SK-N-SH (cell line): ENCODE data around the gene TUT7. TPM values are rescaled to one million over a fixed set of nuclear protein-coding genes. Genes with fewer than 3 reads are reported as not detected.
A peak's percentile ranks its signal among the peaks of the same experiment; 100 is the strongest.

ENCODE experiments used
- CTCF ChIA-PET: fragments of 300-600, 350-600 bp; formaldehyde crosslinking; extraction: SDS; loops from one replicate; lab custom pipeline; 2021; lab: Yijun Ruan, JAX
- POLR2A ChIA-PET: fragments of 350-600 bp; sonication (Branson Sonifier 250); formaldehyde crosslinking; extraction: SDS; loops from one replicate; lab custom pipeline; 2020; ENCODE audit warnings: antibody characterized with exemption, inconsistent platforms; lab: Yijun Ruan, JAX
- DNase-seq: peaks from one replicate; pipeline ENCODE4 v3.0.0; 2012
- H2AFZ ChIP-seq: fragments of 200-600 bp; sonication (generic); 2 replicates; pipeline ENCODE4 v1.8.1; 2016; ENCODE audit warnings: antibody characterized with exemption, mild to moderate bottlenecking, low read depth
- H3F3A ChIP-seq: fragments of 200-600 bp; sonication (generic); replicated peaks from 2 replicates; pipeline ENCODE3; 2016; ENCODE audit warnings: antibody characterized with exemption, mild to moderate bottlenecking; ENCODE audit not compliant: insufficient read depth
- H3K27ac ChIP-seq, 2 experiments: fragments of 200-500 bp in 1 of 2; fragments of 200-600 bp in 1 of 2; sonication (Bioruptor generic) in 1 of 2; sonication (generic), shearing (Covaris generic) in 1 of 2; 2 replicates each; pipeline versions ENCODE4 v1.5.1 to v1.6.1; 2014 to 2016; ENCODE audit warnings: low read depth in 2 of 2, inconsistent platforms in 1 of 2, low read length in 1 of 2, mild to moderate bottlenecking in 1 of 2, mixed read lengths in 1 of 2
- H3K27me3 ChIP-seq: fragments of 200-600 bp; sonication (generic), shearing (Covaris generic); 2 replicates; pipeline ENCODE4 v1.6.1; 2016; ENCODE audit warnings: mixed run types; ENCODE audit not compliant: insufficient read depth
- H3K36me3 ChIP-seq, 2 experiments: fragments of 200-500 bp in 1 of 2; fragments of 200-600 bp in 1 of 2; sonication (Bioruptor generic) in 1 of 2; sonication (generic) in 1 of 2; replicated peaks in 1 of 2; 2 replicates each; pipeline versions ENCODE3 to v1.5.1; 2014 to 2016; ENCODE audit warnings: low read length in 1 of 2, mild to moderate bottlenecking in 1 of 2; ENCODE audit not compliant: insufficient read depth in 2 of 2, control insufficient read depth in 1 of 2
- H3K4me1 ChIP-seq, 2 experiments: fragments of 200-500 bp in 1 of 2; fragments of 200-600 bp in 1 of 2; sonication (Bioruptor generic) in 1 of 2; sonication (generic), shearing (Covaris generic) in 1 of 2; 2 replicates each; pipeline versions ENCODE4 v1.5.1 to v1.6.1; 2014 to 2016; ENCODE audit warnings: low read depth in 1 of 2, low read length in 1 of 2, mixed run types in 1 of 2; ENCODE audit not compliant: insufficient read depth in 2 of 2, control insufficient read depth in 1 of 2
- H3K4me2 ChIP-seq: fragments of 200-600 bp; sonication (generic), shearing (Covaris generic); 2 replicates; pipeline ENCODE4 v1.6.1; 2017; ENCODE audit warnings: mixed run types
- H3K4me3 ChIP-seq, 2 experiments: fragments of 200-500 bp in 1 of 2; fragments of 200-600 bp in 1 of 2; sonication (Bioruptor generic) in 1 of 2; sonication (generic), shearing (Covaris generic) in 1 of 2; 2 replicates each; pipeline versions ENCODE4 v1.5.1 to v1.8.1; 2014 to 2016; ENCODE audit warnings: low read depth in 2 of 2, inconsistent platforms in 1 of 2, low read length in 1 of 2, mild to moderate bottlenecking in 1 of 2, mixed read lengths in 1 of 2, moderate library complexity in 1 of 2
- H3K79me2 ChIP-seq: fragments of 200-600 bp; sonication (generic); 2 replicates; pipeline ENCODE4 v1.8.1; 2017; ENCODE audit warnings: mild to moderate bottlenecking; ENCODE audit not compliant: insufficient read depth
- H3K9ac ChIP-seq: fragments of 200-600 bp; sonication (generic); 2 replicates; pipeline ENCODE4 v1.6.1; 2017; ENCODE audit warnings: mixed run types
- H3K9me2 ChIP-seq: fragments of 200-600 bp; sonication (generic); 2 replicates; pipeline ENCODE4 v1.6.1; 2017; ENCODE audit warnings: mixed run types
- H3K9me3 ChIP-seq: fragments of 200-600 bp; sonication (generic); 2 replicates; pipeline ENCODE4 v1.6.1; 2017; ENCODE audit warnings: mixed run types, mild to moderate bottlenecking, moderate library complexity
- H4K20me1 ChIP-seq: fragments of 200-600 bp; sonication (generic); 2 replicates; pipeline ENCODE4 v1.6.1; 2017; ENCODE audit warnings: mild to moderate bottlenecking, mixed run types; ENCODE audit not compliant: insufficient read depth
- EZH2phosphoT487 ChIP-seq: fragments of 200-600 bp; sonication (generic); IDR thresholded peaks from 2 replicates; pipeline ENCODE4 v1.6.1; 2017; ENCODE audit warnings: low read depth, mixed run types, mild to moderate bottlenecking, antibody characterized with exemption, moderate library complexity, borderline replicate concordance
- FOSL2 ChIP-seq: IDR thresholded peaks from 2 replicates; pipeline ENCODE4 v1.4.0; 2012; ENCODE audit warnings: low read depth, mild to moderate bottlenecking, moderate library complexity, borderline replicate concordance
- FOXJ3 ChIP-seq: sonication (generic); formaldehyde crosslinking; IDR thresholded peaks from 2 replicates; pipeline ENCODE4 v1.5.1; 2020; ENCODE audit warnings: mild to moderate bottlenecking, missing genetic modification reagents
- GABPA ChIP-seq: IDR thresholded peaks from 2 replicates; pipeline ENCODE4 v1.4.0; 2012; ENCODE audit warnings: low read depth, mild to moderate bottlenecking
- GATA2 ChIP-seq: sonication (generic); formaldehyde crosslinking; IDR thresholded peaks from 2 replicates; pipeline ENCODE4 v1.5.0; 2020; ENCODE audit warnings: mild to moderate bottlenecking, missing genetic modification reagents
- JUND ChIP-seq: IDR thresholded peaks from 2 replicates; pipeline ENCODE4 v1.4.0; 2012
- MEF2A ChIP-seq: IDR thresholded peaks from 2 replicates; pipeline ENCODE4 v1.4.0; 2012; ENCODE audit warnings: low read depth, borderline replicate concordance
- RAD21 ChIP-seq: IDR thresholded peaks from 2 replicates; pipeline ENCODE4 v1.6.1; 2012; ENCODE audit warnings: mild to moderate bottlenecking, low read length
- RCOR1 ChIP-seq: fragments of 150-350 bp; IDR thresholded peaks from 2 replicates; pipeline ENCODE4 v1.6.1; 2017; ENCODE audit warnings: antibody characterized with exemption, low read length
- RFX5 ChIP-seq: IDR thresholded peaks from 2 replicates; pipeline ENCODE4 v1.6.1; 2012; ENCODE audit warnings: mild to moderate bottlenecking, improper control_type of control experiment, low read length
- RXRA ChIP-seq: IDR thresholded peaks from 2 replicates; pipeline ENCODE4 v1.4.0; 2012; ENCODE audit warnings: low read depth, mild to moderate bottlenecking, borderline replicate concordance
- SIN3A ChIP-seq: IDR thresholded peaks from 2 replicates; pipeline ENCODE4 v1.6.1; 2012; ENCODE audit warnings: low read depth, mild to moderate bottlenecking, low read length, moderate library complexity, borderline replicate concordance
- SMC3 ChIP-seq: IDR thresholded peaks from 2 replicates; pipeline ENCODE4 v1.6.1; 2012; ENCODE audit warnings: low read depth, low read length, improper control_type of control experiment
- TAF1 ChIP-seq: IDR thresholded peaks from 2 replicates; pipeline ENCODE4 v1.6.1; 2012; ENCODE audit warnings: low read depth, mild to moderate bottlenecking, low read length, moderate library complexity, borderline replicate concordance
- TEAD4 ChIP-seq: IDR thresholded peaks from 2 replicates; pipeline ENCODE4 v1.4.0; 2012; ENCODE audit warnings: mild to moderate bottlenecking, borderline replicate concordance; ENCODE audit not compliant: insufficient read depth
- YY1 ChIP-seq: IDR thresholded peaks from 2 replicates; pipeline ENCODE4 v1.4.0; 2012; ENCODE audit warnings: low read depth, mild to moderate bottlenecking
- WGBS: methylation state at CpG from one replicate; pipeline ENCODE4 v1.1.6; 2017; ENCODE audit warnings: low lambda C conversion rate; 5-methylcytosine and 5-hydroxymethylcytosine counted together
- polyA plus RNA-seq, 3 experiments: library from polyadenylated mRNA; depleted of rRNA; stranded (reverse); fragments of >200 nt; gene quantifications; 2 replicates each; pipeline ENCODE4 v1.2.3, GENCODE V29; 2012
- TF ChIP-seq, protein P1 (sequence below): IDR thresholded peaks from 2 replicates; pipeline ENCODE4 v1.4.0; 2012; ENCODE audit warnings: low read depth, borderline replicate concordance

The TUT7 gene
- polyA plus RNA-seq, 1 of the 3 experiments (the other 2 are of a cell fraction) = 6.7 TPM

DNA sequence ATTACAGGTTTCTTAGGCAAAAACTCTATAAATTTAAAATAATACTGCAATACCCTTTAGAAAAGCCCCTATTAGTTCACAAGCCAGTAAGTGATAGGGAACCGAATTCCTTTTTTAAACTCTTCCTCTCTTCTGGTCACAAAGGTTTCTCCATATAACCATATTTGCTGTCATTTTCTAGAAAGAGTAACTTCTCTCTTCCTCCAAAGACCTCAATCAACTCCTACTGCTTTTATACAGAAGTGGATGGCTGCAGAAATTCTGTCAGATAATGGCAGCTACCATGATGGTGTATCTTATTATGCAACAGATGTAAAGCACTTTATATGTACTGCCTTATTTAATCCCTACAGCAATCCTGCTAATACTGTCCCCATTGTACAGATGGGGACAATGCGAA is 6.2 kb downstream of the TUT7 start:
- Histone ChIP-seq H3K9ac (no peak overlapping the region), H3K36me3 (peaks cover 39 to 46% of the 10 kb centered on the region in 2 experiments), H3K4me3 (no peak overlapping the region), H3K27ac (no peak overlapping the region), H3K9me2 (no peaks in the 10 kb centered on the region), H3K27me3 (no peaks in the 10 kb centered on the region), H3K4me1 (peaks cover 11 to 22% of the 10 kb centered on the region in 2 experiments; a peak in 3 of 4 replicates), H3K9me3 (no peaks in the 10 kb centered on the region), H2AFZ (no peak overlapping the region), H3F3A (peaks cover 3% of the 10 kb centered on the region), H3K4me2 (0 out of 2 replicates have a peak overlapping the region, but pooled peaks have one; percentile 15), H4K20me1 (no peaks in the 10 kb centered on the region), H3K79me2 (peaks cover 80% of the 10 kb centered on the region)
- TF ChIP-seq YY1 = no peak
- no peak for TF ChIP-seq TAF1
- TF ChIP-seq FOSL2 = no peak
- TF ChIP-seq, protein P1, sequence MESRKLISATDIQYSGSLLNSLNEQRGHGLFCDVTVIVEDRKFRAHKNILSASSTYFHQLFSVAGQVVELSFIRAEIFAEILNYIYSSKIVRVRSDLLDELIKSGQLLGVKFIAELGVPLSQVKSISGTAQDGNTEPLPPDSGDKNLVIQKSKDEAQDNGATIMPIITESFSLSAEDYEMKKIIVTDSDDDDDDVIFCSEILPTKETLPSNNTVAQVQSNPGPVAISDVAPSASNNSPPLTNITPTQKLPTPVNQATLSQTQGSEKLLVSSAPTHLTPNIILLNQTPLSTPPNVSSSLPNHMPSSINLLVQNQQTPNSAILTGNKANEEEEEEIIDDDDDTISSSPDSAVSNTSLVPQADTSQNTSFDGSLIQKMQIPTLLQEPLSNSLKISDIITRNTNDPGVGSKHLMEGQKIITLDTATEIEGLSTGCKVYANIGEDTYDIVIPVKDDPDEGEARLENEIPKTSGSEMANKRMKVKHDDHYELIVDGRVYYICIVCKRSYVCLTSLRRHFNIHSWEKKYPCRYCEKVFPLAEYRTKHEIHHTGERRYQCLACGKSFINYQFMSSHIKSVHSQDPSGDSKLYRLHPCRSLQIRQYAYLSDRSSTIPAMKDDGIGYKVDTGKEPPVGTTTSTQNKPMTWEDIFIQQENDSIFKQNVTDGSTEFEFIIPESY = no peak
- TF ChIP-seq TEAD4 = no peak
- no peak for TF ChIP-seq SMC3
- TF ChIP-seq RXRA = no peak
- no peak for TF ChIP-seq RAD21
- no peak for TF ChIP-seq RCOR1
- TF ChIP-seq MEF2A = no peak
- TF ChIP-seq RFX5 = no peak
- no peak for TF ChIP-seq EZH2phosphoT487
- no peak for TF ChIP-seq SIN3A
- TF ChIP-seq GABPA = no peak
- TF ChIP-seq GATA2 (CRISPR knock-in tag) = no peak
- TF ChIP-seq JUND = no peak
- WGBS = 72% methylated on average over 2 of the region's 2 CpGs
- ChIA-PET POLR2A (no interaction called here), CTCF (interaction anchor here (0.7 to 0.9 kb wide), 2 partner anchors 29 to 248 kb away, joined by 3 read pairs; no protein-coding TSS in a partner anchor)
- no peak for DNase-seq

DNA sequence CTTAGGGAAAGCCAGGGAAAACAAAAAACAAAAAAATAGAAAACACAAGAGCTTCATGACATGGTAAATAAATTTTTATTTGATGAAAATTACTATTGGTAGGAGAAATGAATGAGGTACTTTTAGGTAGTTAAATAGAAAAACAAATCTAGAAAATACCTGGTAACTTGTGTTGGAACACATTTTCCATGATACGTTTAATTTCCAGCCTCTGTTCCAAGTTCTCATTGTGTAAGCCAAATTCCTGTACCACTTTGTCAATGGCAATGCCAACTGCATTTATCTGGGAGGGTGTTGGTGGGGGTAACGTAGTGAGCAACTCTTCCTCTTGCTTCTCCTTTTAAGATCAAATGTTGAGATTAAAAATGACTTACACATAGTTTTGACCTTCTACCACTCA is 9.4 kb downstream of the TUT7 start:
- CTCF ChIA-PET = no interaction called here
- TF ChIP-seq FOXJ3 (CRISPR knock-in tag) = no peak
- TF ChIP-seq, all 33 proteins: peak for 0
- DNase-seq = no peak
- Histone ChIP-seq H3K27ac (0 out of 4 replicates have a peak overlapping the region, but pooled peaks of 1 of the 2 experiments have one; percentile 8), H3K79me2 (peaks cover 48% of the 10 kb centered on the region), H3K4me1 (peaks cover under 1 to 18% of the 10 kb centered on the region in 2 experiments; a peak in 3 of 4 replicates), H3K9me2 (no peaks in the 10 kb centered on the region), H3K9ac (no peak overlapping the region), H3F3A (peaks cover 21% of the 10 kb centered on the region), H3K36me3 (peaks cover 48 to 58% of the 10 kb centered on the region in 2 experiments), H3K27me3 (no peaks in the 10 kb centered on the region), H2AFZ (no peak overlapping the region), H4K20me1 (no peaks in the 10 kb centered on the region), H3K9me3 (no peaks in the 10 kb centered on the region), H3K4me3 (no peak overlapping the region), H3K4me2 (no peak overlapping the region)
- POLR2A ChIA-PET = no interaction called here
- WGBS = 64% methylated on average over 2 of the region's 2 CpGs
